HUES6 (cell line): ENCODE measurements around the gene PLB1.
"Not testable (repeated sequence)": the region's sequence is repeated elsewhere in the genome, so short reads cannot be mapped to it uniquely, and the experiment has no call there.

Source experiments
- H3K27ac ChIP-seq: 2 replicates; pipeline ENCODE4 v1.7.0; 2013; ENCODE audit warnings: low read depth, mild to moderate bottlenecking, low read length, inconsistent platforms
- H3K27me3 ChIP-seq: 2 replicates; pipeline ENCODE4 v1.6.1; 2013; ENCODE audit warnings: low read length; ENCODE audit not compliant: control insufficient read depth, insufficient read depth
- H3K36me3 ChIP-seq: 2 replicates; pipeline ENCODE4 v1.6.1; 2013; ENCODE audit warnings: low read length; ENCODE audit not compliant: control insufficient read depth, insufficient read depth
- H3K4me1 ChIP-seq: 2 replicates; pipeline ENCODE4 v1.6.1; 2013; ENCODE audit warnings: low read length; ENCODE audit not compliant: control insufficient read depth, insufficient read depth
- H3K4me3 ChIP-seq: 2 replicates; pipeline ENCODE4 v1.5.1; 2013; ENCODE audit warnings: low read depth, low read length
- H3K9ac ChIP-seq: one replicate; pipeline ENCODE4 v1.6.1; 2013; ENCODE audit warnings: mild to moderate bottlenecking, low read length
- H3K9me3 ChIP-seq: 2 replicates; pipeline ENCODE4 v1.6.1; 2013; ENCODE audit warnings: low read depth, low read length; ENCODE audit not compliant: control insufficient read depth, insufficient read depth

PLB1 gene

DNA sequence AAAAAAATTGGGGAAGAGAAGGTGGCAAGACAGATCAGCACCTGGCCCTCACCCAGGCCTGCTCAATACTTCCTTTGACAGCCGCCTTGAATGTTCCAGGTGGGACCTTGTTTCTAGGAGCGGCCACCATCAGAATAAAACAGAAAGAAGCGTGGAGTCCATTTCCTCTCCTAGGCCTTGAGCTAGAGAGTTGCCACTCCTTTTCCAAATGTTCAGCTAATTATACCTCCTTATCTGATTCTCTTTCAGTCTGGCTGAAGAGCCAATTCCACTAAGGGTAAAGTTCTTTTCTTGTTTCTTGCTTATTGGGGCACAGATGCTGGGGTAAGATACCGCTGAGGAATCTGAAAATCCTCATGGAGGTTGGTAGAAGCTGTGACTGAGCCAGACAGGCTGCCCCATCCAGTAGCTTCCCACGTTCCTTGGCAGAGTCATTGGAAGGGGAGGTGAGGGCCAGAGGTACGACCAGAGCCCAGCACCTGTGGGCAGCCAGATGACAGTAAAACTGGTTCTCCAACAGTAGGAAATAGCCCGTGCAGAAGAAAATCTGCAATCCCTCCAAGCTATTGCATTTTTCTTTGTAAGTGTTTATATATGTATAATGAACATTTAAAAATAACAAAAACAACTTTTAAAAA is 51.5 kb downstream of the PLB1 start:
- Histone ChIP-seq H3K9me3 (no peaks in the 10 kb centered on the region), H3K4me3 (no peak overlapping the region), H3K27ac (no peak overlapping the region), H3K9ac (no peak overlapping the region), H3K36me3 (no peaks in the 10 kb centered on the region), H3K4me1 (peaks cover 14% of the 10 kb centered on the region; the same call in 1 of the 2 replicates), H3K27me3 (no peaks in the 10 kb centered on the region; the same call in 1 of the 2 replicates)

DNA sequence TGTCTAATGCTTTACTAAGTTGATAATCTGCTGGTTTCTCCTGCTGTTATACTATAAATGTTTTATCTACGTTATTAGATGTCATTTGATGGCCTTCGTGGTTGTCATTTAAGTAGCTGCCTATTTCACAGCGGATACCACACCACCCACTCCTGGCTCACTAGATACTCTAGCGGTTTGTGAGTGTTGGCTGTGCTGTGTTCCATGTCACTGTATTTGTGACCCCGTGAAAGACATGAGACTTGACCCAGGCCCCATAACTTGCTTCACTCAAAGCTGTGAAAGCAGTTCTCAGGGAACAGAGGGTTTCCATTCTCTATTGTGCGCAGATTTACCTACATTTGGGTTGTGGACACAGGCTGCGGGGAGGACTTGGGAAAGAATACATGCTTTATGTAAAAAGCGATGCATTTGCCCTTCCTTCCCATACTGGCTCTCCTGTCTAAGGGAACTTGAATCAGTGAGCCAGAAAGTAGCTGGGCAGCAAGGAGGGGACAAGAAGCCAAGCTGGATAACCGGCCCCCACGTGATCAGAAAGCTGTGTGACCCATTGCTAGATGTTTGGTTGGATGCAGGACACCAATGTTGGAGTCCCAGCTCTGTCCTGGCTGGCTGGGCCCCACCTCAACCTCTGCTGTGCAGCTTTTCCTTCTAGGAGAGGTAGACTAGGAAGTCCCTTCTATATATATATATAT is 52.2 kb downstream of the PLB1 start:
- Histone ChIP-seq H3K9ac (no peak overlapping the region), H3K27ac (no peak overlapping the region), H3K4me1 (peaks cover 14% of the 10 kb centered on the region; the same call in 1 of the 2 replicates), H3K4me3 (no peak overlapping the region), H3K9me3 (no peaks in the 10 kb centered on the region), H3K27me3 (no peaks in the 10 kb centered on the region; the same call in 1 of the 2 replicates), H3K36me3 (no peaks in the 10 kb centered on the region)

- not testable (repeated sequence) for H3K9me3 ChIP-seq, H3K9ac ChIP-seq, H3K4me1 ChIP-seq, H3K4me3 ChIP-seq, H3K36me3 ChIP-seq, H3K27me3 ChIP-seq, H3K27ac ChIP-seq
Observed at GRCh38 chr2:28550345-28550744, 54.5 kb downstream of the PLB1 start.

GRCh38 chr2:28552045-28552823 is 56.4 kb downstream of the PLB1 start:
- Histone ChIP-seq H3K27me3 (no peaks in the 10 kb centered on the region; the same call in 1 of the 2 replicates), H3K36me3 (no peaks in the 10 kb centered on the region), H3K4me3 (no peak overlapping the region), H3K9me3 (no peaks in the 10 kb centered on the region), H3K4me1 (no peaks in the 10 kb centered on the region; the same call in 1 of the 2 replicates), H3K27ac (no peak overlapping the region), H3K9ac (no peak overlapping the region)

DNA sequence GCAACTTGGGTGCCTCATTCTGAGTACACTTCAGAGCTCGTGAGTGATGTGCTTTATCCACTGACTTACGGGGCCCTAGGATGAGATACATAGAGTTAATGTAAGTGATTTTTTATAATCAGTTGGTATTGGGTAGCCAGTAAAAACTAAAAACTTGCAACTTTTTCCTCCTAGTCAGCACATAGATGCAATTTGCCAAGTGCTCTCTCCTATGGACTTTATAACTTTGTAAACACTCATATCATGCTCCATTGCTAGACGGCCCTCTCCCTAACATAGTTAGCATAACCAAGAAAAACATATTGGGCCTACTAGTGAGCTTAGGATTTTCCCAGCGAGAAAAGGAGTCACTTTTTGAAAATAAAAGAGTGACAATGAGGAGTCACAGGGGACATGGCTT is 60.4 kb downstream of the PLB1 start:
- no peaks in the 10 kb centered on the region for H3K9me3 ChIP-seq
- H3K27ac ChIP-seq: no peak overlapping the region
- H3K4me3 ChIP-seq: no peak overlapping the region
- no peaks in the 10 kb centered on the region for H3K36me3 ChIP-seq
- no peaks in the 10 kb centered on the region for H3K4me1 ChIP-seq
- no peak overlapping the region for H3K9ac ChIP-seq
- H3K27me3 ChIP-seq: no peaks in the 10 kb centered on the region

DNA sequence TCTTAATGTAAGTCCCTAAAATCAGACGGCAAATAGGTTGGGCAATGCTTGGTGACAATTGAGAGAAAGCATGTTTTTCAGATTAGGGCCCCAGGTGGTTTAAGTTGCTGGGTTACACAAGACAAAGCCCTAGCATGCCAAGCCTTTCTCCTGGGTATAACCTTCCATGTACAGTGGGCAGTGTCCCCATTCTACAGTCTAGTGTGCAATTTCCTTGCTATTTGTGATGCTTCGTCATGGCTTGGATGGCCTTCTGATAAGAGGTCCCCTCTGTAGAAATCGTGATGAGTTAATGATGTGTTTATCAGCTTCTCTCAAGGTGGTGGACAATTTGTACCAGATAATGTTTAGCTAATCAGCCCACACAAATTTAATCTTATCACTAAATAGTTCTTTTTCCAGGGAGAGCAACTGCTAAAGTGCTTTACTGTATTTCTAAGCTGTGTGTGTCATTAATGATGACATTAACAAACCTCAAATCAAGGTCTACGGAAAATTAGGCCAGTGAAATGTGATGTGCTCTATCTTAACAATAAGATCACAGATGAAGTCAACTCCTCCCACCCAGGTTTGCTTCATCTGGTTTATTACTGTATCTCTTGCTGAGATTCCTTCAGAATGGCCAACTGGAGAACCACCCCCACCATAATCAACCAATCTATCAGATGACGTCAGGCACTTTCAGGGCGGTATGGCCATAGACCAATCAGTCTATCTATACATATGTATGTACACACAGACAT is 61.7 kb downstream of the PLB1 start:
- Histone ChIP-seq H3K9me3 (no peaks in the 10 kb centered on the region), H3K4me3 (no peak overlapping the region), H3K9ac (no peak overlapping the region), H3K36me3 (no peaks in the 10 kb centered on the region), H3K4me1 (no peaks in the 10 kb centered on the region), H3K27me3 (no peaks in the 10 kb centered on the region), H3K27ac (no peak overlapping the region)

GRCh38 chr2:28558158-28558820 is 62.4 kb downstream of the PLB1 start:
- H3K36me3 ChIP-seq: no peaks in the 10 kb centered on the region
- H3K9ac ChIP-seq: no peak overlapping the region
- H3K4me1 ChIP-seq: no peaks in the 10 kb centered on the region
- no peaks in the 10 kb centered on the region for H3K27me3 ChIP-seq
- H3K4me3 ChIP-seq: no peak overlapping the region
- H3K9me3 ChIP-seq: no peaks in the 10 kb centered on the region
- H3K27ac ChIP-seq: no peak overlapping the region

DNA sequence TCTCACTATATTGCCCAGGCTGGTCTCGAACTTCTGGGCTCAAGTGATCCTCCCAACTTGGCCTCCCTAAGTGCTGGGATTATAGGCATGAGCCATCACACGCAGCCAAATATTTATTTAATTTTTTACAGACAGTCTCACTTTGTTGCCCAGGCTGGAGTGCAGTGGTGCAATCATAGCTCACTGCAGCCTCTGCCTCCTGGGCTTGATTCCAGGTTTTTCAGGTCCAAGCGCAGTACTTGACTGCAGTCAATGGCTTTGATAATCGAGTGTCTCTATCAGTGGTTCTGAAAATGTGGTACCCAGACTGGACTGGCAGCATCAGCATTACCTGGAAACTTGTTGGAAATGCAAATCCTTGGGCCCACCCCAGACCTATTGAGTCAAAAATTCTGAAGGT is 63.1 kb downstream of the PLB1 start:
- no peak overlapping the region for H3K4me3 ChIP-seq
- H3K27ac ChIP-seq: no peak overlapping the region
- H3K36me3 ChIP-seq: no peaks in the 10 kb centered on the region
- H3K9ac ChIP-seq: no peak overlapping the region
- no peaks in the 10 kb centered on the region for H3K4me1 ChIP-seq
- no peaks in the 10 kb centered on the region for H3K9me3 ChIP-seq
- H3K27me3 ChIP-seq: no peaks in the 10 kb centered on the region

DNA sequence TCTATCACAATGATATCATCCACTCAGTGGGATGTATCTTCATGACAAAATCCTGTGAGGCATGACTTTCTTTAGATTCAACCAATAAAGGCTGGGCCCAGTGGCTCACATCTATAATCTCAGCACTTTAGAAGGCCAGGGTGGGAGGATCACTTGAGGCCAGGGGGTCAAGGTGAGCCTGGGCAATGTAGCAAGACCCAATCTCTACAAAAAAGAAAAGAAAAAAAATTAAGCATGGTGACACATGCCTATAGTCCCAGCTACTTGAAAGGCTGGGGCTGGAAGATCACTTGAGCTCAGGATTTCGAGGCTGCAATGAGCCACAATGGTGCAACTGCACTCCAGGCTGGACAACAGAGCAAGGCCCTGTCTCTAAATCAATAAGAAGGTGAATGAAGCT is 68.0 kb downstream of the PLB1 start:
- H3K27ac ChIP-seq: no peak overlapping the region
- H3K9ac ChIP-seq: no peak overlapping the region
- no peak overlapping the region for H3K4me3 ChIP-seq
- no peaks in the 10 kb centered on the region for H3K36me3 ChIP-seq
- H3K27me3 ChIP-seq: peaks cover 7% of the 10 kb centered on the region; the same call in 1 of the 2 replicates
- peaks cover 6% of the 10 kb centered on the region for H3K4me1 ChIP-seq
- H3K9me3 ChIP-seq: no peaks in the 10 kb centered on the region

DNA sequence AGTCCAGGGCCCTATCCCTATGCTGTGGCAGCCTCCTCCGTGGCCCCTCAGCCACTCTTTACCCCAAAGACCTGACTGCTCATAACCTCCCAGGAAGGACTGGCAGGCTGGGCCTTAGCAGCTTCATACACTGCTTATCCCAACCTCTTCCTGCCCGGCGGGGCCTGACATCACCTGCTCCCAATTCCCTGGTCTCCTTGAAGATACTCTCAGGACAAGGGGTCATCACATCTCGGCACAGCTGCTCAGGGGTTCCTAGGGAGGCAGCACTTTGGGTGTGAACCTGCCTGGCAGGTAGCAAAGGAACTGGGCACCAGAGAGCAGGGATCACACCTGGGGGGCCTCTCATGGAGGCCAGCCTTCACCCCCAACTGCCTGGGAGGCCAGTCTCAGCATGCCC is 68.5 kb downstream of the PLB1 start:
- H3K4me1 ChIP-seq: peaks cover 6% of the 10 kb centered on the region
- peaks cover 7% of the 10 kb centered on the region; the same call in 1 of the 2 replicates for H3K27me3 ChIP-seq
- no peaks in the 10 kb centered on the region for H3K36me3 ChIP-seq
- H3K4me3 ChIP-seq: no peak overlapping the region
- no peak overlapping the region for H3K27ac ChIP-seq
- no peak overlapping the region for H3K9ac ChIP-seq
- no peaks in the 10 kb centered on the region for H3K9me3 ChIP-seq
